Stimulated activated CD8-positive, alpha-beta memory T cell treated with anti-CD3 and anti-CD28 coated beads, Interleukin-15, amount 100 ng/mL, for 4 hours (primary cell): ENCODE results near the gene LRRC58.

Source experiments
- DNase-seq, 2 donors: peaks; one replicate each; pipeline ENCODE4 v3.0.0-alpha.2; 2020; ENCODE audit warnings: low read depth in 2 of 2

The LRRC58 gene

DNA sequence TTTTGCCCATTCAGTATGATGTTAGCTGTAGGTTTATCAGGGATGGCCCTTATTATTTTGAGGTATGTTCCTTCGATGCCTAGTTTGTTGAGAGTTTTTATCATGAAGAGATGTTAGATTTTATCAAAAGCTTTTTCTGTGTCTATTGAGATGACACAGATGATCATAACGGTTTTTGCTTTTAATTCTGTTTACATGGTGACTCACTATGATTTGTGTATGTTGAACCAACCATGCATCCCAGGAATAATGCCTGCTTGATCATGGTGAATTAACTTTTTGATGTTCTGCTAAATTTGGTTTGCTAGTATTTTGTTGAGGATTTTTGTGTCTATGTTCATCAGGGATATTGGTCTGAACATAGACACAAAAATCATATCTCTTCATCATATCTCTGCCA lies 72.4 kb downstream of the LRRC58 start:
- DNase-seq, result no peak

DNA sequence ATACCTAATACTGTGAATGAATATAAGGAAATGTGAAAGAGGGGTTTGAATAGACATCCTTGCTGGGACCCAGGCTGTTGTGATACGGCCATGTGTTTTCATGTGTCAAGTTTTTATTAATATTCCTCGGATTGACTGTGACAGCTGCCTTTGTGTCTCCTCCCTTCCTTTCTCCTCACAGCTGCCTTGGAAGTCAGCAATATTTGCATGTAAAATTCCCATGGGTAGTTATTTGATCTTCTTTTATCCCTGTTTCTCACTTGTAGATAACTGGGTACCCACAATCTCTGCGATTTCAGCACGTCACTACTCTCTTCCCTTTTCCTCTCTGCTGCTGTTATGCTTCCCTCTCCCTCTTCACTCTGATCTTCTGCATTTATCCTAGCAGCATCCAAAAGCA lies 73.5 kb downstream of the LRRC58 start:
- no peak for DNase-seq

DNA sequence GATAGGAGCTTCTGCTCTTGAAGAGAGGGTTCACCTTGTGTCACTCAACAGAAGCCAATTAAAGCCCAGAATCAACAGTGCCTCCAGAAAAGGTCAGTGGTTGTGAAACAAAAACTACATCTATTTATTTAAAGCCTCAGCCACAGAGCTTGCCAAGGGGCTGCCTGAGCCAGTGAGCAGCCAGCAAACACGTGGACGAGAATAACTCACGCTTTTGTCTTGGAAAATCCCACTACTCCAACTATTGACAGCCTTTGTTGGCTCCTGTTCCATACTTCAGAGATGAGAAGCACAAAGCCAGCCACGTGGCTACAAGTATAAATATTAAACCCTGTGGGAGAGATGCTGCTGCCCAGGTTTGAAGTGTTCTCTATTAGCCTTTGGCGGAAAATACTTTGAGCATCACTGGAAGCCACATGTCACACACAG lies 74.4 kb downstream of the LRRC58 start:
- DNase-seq, result no peak
